ENCODE results near the gene KCTD6.

- TF ChIP-seq, protein P1, sequence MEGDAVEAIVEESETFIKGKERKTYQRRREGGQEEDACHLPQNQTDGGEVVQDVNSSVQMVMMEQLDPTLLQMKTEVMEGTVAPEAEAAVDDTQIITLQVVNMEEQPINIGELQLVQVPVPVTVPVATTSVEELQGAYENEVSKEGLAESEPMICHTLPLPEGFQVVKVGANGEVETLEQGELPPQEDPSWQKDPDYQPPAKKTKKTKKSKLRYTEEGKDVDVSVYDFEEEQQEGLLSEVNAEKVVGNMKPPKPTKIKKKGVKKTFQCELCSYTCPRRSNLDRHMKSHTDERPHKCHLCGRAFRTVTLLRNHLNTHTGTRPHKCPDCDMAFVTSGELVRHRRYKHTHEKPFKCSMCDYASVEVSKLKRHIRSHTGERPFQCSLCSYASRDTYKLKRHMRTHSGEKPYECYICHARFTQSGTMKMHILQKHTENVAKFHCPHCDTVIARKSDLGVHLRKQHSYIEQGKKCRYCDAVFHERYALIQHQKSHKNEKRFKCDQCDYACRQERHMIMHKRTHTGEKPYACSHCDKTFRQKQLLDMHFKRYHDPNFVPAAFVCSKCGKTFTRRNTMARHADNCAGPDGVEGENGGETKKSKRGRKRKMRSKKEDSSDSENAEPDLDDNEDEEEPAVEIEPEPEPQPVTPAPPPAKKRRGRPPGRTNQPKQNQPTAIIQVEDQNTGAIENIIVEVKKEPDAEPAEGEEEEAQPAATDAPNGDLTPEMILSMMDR (IDR thresholded peaks at IDR 0.05; ENCODE audit: low read depth, low read length), result no peak
- TF ChIP-seq EZH2phosphoT487 (IDR thresholded peaks at IDR 0.05; ENCODE audit: low read depth), result no peak
Observed at GRCh38 chr3:58480309-58480708, 11.6 kb upstream of the KCTD6 start.
